HG03342 (cell line): ENCODE measurements around the gene NAGA.
A peak's percentile ranks its signal among the peaks of the same experiment; 100 is the strongest.
"Not testable (repeated sequence)": the region's sequence is repeated elsewhere in the genome, so short reads cannot be mapped to it uniquely, and the experiment has no call there.

Experiments used
- ATAC-seq: cut with Tn5 transposase; IDR thresholded peaks from one replicate; pipeline ENCODE4 v1.9.1; 2021; ENCODE audit warnings: mild to moderate bottlenecking, moderate library complexity; ENCODE audit not compliant: unreplicated experiment

Gene NAGA

DNA sequence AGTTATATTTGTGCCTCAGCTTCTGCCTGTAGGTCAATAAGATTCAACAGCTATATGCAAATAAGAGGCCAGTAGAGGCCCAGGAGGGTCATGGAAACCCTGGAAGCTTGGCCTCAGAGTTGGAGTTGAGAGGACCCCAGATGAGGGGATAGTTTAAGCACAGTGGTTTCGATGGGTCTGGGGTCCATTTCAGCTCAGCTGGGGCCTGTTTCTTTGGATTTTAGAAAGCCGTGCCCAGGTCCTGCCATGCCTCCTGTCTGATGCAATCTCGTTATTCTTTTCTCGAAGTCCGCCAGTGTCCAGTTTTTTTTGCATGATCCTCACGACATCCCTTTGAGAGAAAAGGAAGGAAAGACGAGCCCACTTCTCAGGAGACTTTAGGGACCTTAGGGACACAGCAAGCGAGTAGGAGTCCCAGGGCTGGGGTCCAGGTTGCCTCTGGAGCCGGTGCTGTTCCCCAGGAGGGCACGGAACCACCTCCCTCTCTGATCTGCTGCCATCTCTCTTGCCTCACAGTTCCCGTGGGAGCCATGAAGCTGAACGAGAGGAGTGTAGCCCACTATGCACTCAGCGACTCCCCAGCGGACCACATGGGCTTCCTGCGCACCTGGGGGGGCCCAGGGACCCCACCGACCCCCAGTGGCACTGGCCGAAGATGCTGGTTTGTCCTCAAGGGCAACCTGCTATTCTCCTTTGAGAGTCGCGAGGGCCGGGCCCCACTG lies 6.3 kb upstream of the NAGA start:
- no peak for ATAC-seq

DNA sequence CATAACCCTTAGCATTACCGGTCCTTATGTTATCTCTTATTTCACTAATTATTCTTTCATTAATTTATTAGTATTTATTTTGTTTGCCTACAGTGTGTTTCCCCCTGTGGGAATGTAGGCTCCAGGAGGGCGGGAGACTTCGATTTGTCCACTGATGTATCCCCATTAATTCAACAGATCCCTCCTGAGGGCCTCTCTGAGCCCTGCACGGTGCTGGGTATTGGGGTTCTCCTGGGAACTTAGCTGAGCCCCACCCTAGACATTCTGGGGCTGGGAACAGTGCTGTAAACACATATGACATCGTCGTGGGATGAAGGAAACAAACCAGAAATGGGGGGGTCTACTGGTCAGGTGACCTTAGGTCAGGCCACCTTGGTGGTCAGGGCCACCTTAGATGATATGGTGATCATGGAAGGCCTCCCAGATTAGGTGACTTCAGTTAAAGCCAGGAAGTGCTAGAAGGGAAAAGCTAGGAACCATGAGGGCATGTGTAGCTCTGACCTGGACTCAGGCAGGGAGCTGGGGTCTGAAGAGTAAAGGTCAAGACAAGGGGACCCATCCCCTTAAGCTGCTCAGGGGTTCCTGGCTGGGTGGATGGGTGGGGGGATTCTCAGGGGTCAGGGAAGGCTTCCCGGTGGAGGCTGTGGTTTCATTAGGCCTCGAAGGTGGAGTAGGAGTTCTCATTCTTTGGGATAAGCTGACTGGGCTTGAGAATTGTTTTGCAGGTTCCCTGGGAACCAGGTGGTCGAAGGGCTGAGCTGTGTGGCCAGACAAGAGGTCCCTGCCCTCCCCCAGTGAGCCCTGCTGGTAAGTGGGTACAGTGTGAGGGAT lies 4.4 kb upstream of the NAGA start:
- no peak for ATAC-seq

GRCh38 chr22:42074132-42074811 lies 3.7 kb upstream of the NAGA start, which contains the start of gene PHETA2:
PHETA2 (plus strand) TSS chr22:42074248; CDS start chr22:42077294, 3,046 bp downstream.
- ATAC-seq = no peak

- no peak for ATAC-seq
Measured at GRCh38 chr22:42073621-42074041, 3.0 kb upstream of the NAGA start.

GRCh38 chr22:42072606-42073330 lies 2.2 kb upstream of the NAGA start:
- ATAC-seq = no peak

DNA sequence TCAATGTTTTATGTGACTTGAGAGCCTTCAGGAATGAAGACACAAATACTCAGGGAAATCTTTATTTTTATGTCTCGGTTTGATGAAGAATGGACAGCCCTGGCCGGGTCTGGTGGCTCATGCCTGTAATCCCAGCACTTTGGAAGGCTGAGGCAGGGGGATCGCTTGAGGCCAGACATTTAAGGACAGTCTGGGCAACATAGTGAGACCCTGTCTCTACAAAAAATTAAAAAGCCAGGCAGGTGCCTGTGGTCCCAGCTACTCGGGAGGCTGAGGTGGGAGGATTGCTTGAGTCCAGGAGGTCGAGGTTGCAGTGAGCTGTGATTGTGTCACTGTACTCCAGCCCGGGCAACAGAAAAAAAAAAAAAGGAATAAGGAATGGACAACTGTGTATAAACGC lies 896 bp upstream of the NAGA start:
- ATAC-seq = not testable (repeated sequence)

DNA sequence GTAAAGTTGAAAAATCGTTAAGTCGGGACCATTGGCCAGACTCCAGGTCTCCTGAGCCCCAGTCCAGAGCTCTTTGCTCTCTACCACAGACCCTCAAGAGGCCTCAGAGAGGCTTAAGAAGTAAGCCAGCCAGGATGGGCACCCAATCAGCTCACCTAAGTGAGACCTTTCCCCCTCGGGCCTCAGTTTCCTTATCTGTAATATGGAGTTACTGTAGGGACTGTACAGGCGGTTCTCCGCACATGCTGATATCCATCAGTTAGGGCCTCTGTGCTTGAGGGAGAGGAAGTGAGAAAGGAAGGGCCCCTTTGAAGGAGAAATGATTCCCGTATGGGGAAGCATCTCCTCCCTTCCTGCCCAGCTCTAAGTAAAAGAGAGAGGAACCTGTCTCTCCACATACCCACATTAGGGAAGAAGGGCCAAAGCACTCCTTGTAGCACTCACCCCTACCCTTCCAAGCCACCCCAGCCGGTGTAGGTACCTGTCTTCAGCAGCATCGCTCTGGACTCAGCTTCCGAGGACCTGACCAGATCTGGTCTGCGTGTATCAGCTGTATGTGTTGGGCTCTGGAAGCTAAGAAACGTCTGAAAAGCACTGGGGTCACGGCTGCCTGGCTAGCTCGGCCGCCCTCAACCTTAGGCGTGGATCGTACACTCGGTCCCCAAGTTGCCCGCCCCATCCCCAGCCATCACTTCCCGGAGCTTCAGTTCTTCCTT lies 653 bp downstream of the NAGA start:
- ATAC-seq = peak; percentile 3

- ATAC-seq = no peak
Measured at GRCh38 chr22:42068291-42068690, 2.3 kb downstream of the NAGA start.

DNA sequence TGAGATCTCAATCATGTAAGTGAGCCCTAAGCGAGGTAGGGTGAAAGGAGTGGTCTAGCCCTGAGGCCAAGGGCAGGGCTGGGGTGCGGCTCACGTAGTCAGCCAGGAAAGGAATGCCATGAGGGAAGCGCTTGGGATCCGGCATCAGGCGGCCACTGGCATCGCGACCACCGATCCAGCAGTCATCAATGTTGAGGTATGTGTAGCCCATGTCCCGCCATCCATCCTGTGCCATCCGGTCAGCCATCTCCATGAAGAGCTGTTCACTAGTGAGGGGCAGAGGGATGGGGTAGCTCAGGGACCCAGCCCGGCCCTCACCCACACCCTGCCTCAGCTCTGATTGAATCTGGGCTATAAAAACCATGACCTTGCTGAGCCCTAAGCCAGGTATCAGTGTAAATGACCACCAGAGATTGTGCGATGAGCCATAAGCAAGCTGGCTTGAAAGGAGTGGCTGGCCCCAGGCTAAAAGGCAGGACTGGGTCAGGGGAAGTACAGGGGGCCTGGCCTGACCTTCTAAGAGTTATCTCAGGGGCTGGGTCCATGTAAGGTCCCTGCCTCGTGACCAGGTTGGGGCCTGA lies 2.9 kb downstream of the NAGA start:
- ATAC-seq = no peak

- no peak for ATAC-seq
Measured at GRCh38 chr22:42066937-42067336, 3.7 kb downstream of the NAGA start.

- ATAC-seq = no peak
Measured at GRCh38 chr22:42066126-42066761, 4.4 kb downstream of the NAGA start.

GRCh38 chr22:42065438-42066125 lies 5.0 kb downstream of the NAGA start:
- ATAC-seq = no peak

- ATAC-seq = no peak
Measured at GRCh38 chr22:42064629-42065028, 6.0 kb downstream of the NAGA start.

- ATAC-seq = no peak
Measured at GRCh38 chr22:42062506-42063170, 8.0 kb downstream of the NAGA start.

DNA sequence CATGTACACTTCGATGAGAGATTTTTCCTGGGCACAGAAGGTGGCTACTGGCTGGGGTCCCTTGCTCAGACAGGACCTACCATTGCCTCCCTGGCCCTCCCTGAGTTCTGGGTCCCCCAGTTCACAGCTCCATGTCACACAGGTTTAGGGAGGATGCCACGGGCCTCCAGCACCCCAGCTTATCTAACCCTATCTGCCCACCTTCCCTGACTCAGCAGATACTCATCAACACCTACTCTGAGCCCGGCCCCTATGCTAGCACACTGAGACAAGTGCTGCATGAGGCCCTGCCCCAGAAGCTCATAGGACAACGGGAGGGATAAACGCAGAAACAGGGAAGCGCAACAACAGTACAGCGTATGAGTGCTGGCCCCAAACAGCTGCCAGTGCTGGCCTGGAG lies 9.6 kb downstream of the NAGA start:
- ATAC-seq = no peak

DNA sequence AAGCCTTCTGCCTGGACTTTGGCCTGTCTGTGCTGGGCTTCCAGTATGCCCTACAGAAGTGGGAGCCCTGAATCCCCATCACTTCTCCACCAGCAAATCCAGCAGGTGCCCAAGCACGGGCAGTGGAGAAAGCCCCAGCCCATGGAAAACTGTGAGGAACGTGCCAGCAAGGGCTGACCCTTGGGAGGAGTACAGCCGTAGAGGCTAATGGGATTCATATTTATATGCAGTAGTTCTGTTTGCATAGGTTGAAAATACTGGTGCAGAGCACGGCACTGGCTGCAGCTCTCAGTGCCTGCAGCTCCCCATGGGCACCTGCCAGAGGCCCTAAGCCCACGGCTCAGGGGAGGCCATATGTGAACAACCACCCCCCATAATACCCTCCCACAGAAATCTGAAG lies 10.1 kb downstream of the NAGA start:
- no peak for ATAC-seq

DNA sequence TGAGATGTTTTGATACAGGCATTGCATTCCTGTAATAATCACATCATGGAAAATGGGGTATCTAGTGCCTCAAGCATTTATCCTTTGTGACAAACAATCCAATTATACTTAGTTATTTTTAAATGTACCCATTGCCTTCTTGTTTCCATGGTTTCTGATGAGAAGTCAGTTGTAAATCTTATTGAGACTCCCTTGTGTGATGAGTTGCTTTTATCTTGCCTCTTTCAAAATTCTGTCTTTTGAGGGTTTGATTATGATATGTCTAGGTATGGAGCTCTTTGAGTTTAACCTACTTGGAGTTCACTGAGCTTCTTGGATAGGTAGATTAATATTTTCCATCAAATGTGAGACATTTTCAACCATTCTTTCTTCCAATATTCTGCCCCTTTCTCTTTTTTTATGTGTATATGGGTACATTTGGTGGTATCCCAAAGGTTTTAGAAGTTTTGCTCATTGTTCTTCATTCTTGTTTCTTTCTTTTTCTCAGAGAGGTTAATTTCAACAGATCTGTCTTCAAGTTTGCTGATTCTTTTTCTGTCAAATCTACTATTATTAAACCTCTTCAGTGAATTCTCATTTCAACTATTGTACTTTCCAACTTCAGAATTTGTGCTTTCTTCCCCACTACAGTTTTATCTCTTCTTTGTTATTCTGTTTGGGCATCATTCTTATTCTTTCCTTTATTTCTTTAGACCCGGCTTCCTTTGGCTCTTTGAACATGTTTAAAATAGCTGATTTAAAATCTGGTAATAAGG lies 13.7 kb downstream of the NAGA start:
- no peak for ATAC-seq

GRCh38 chr22:42052765-42053164 lies 17.8 kb downstream of the NAGA start:
- ATAC-seq = no peak
